Prostate gland (tissue), 2 donors: Measurements from ENCODE around the gene POLG. TPM values are rescaled to one million over a fixed set of nuclear protein-coding genes. Genes with fewer than 3 reads are reported as not detected.

Experiments
- DNase-seq: peaks from one replicate; pipeline ENCODE4 v3.0.0-alpha.2; 2019; ENCODE audit warnings: low spot score
- H3K27ac ChIP-seq, 2 donors: fragments of 200-600 bp; sonication (generic); 2 replicates each; pipeline ENCODE4 v1.5.1; 2017 to 2019
- H3K27me3 ChIP-seq: fragments of 200-600 bp; sonication (generic); replicated peaks from 2 replicates; pipeline ENCODE4 v1.5.1; 2019; ENCODE audit not compliant: insufficient read depth
- H3K36me3 ChIP-seq, 2 donors: fragments of 200-600 bp; sonication (generic); 1 replicate in 1 of 2; 2 replicates in 1 of 2; pipeline versions ENCODE4 v1.5.1 to v1.8.1; 2017 to 2019
- H3K4me1 ChIP-seq: fragments of 200-600 bp; sonication (generic); replicated peaks from 2 replicates; pipeline ENCODE4 v1.5.1; 2019
- H3K4me3 ChIP-seq, 2 donors: fragments of 200-600 bp; sonication (generic); 2 replicates each; pipeline ENCODE4 v1.5.1; 2017 to 2019
- H3K9me3 ChIP-seq: fragments of 200-600 bp; sonication (generic); 2 replicates; pipeline ENCODE4 v1.5.1; 2017
- CTCF ChIP-seq, 4 experiments: fragments of 200-600 bp in 2 of 4; fragments of 450-650 bp in 2 of 4; sonication (generic) in 2 of 4; IDR thresholded peaks; 1 replicate in 3 of 4; 2 replicates in 1 of 4; pipeline ENCODE4 v1.5.1; 2016 to 2019; ENCODE audit warnings: antibody characterized with exemption in 4 of 4, mild to moderate bottlenecking in 2 of 4, moderate library complexity in 2 of 4
- POLR2A ChIP-seq: fragments of 450-650 bp; IDR thresholded peaks from one replicate; pipeline ENCODE4 v1.6.1; 2016; ENCODE audit warnings: antibody characterized with exemption, mild to moderate bottlenecking
- POLR2AphosphoS5 ChIP-seq: sonication (generic); formaldehyde crosslinking; IDR thresholded peaks from one replicate; pipeline ENCODE4 v1.6.1; 2017; ENCODE audit warnings: antibody characterized with exemption
- WGBS: methylation state at CpG from one replicate; pipeline ENCODE4 v1.1.5; 2018; 5-methylcytosine and 5-hydroxymethylcytosine counted together
- intact Hi-C: fragments of 100-400 bp; cut with DNase I; formaldehyde crosslinking; loops from one replicate; pipeline ENCODE4 v1.14.2; 2022
- total RNA-seq, 2 donors: library from RNA; depleted of rRNA; stranded (reverse); fragments of >200 nt; gene quantifications; one replicate each; pipeline ENCODE4 v1.1.0, GENCODE V29; 2016

Gene POLG
- total RNA-seq, 2 donors from 2014 or later, result 54.3 to 92.0 TPM

GRCh38 chr15:89338036-89338435 lies 3.4 kb upstream of the POLG start:
- H3K36me3 ChIP-seq, result no peaks in the 10 kb centered on the region
- TF ChIP-seq POLR2A (no peak), POLR2AphosphoS5 (no peak), CTCF (IDR thresholded peaks at IDR 0.05) (no peak)
- WGBS, result 81% methylated on average over 6 of the region's 6 CpGs
- H3K4me1 ChIP-seq, result peaks cover 6% of the 10 kb centered on the region
- no peaks in the 10 kb centered on the region for H3K9me3 ChIP-seq
- DNase-seq, result no peak
- intact Hi-C loops, result loop anchor here (10.0 kb wide), 1 partner anchor 93 kb away; the partner anchor contains the start of gene FANCI
- no peak overlapping the region for H3K27ac ChIP-seq
- no peak overlapping the region for H3K4me3 ChIP-seq
- no peaks in the 10 kb centered on the region for H3K27me3 ChIP-seq

GRCh38 chr15:89335298-89336041 lies 846 bp upstream of the POLG start:
- H3K27ac ChIP-seq, result peak overlapping the region; percentile 92 to 93
- 4% methylated on average over 40 of the region's 40 CpGs for WGBS
- DNase-seq, result peak; percentile 49

GRCh38 chr15:89333959-89334509 lies 590 bp downstream of the POLG start:
- WGBS, result 2% methylated on average over 43 of the region's 43 CpGs
- peaks cover 10% of the 10 kb centered on the region for H3K4me1 ChIP-seq
- peaks cover 3 to 8% of the 10 kb centered on the region in 2 donors for H3K36me3 ChIP-seq
- no peaks in the 10 kb centered on the region for H3K27me3 ChIP-seq
- TF ChIP-seq POLR2A (no peak), CTCF (IDR thresholded peaks at IDR 0.05) (peak in 1 of 4 experiments; percentile 7)
- peak; percentile 20 for DNase-seq
- H3K27ac ChIP-seq, result peak overlapping the region; percentile 92 to 93
- H3K4me3 ChIP-seq, result peak overlapping the region; percentile 78 to 83
- intact Hi-C loops, result loop anchor here (10.0 kb wide), 1 partner anchor 89 kb away; the partner anchor contains the start of gene FANCI
- H3K9me3 ChIP-seq, result no peaks in the 10 kb centered on the region

More at GRCh38 chr15:89335298-89336041, 846 bp upstream of the POLG start:
- H3K36me3 ChIP-seq, result no peaks in the 10 kb centered on the region
- H3K27me3 ChIP-seq, result no peaks in the 10 kb centered on the region
- TF ChIP-seq POLR2A, result no peak
- no peaks in the 10 kb centered on the region for H3K9me3 ChIP-seq
- peak overlapping the region; percentile 78 to 83 for H3K4me3 ChIP-seq
- intact Hi-C loops, result loop anchor here (10.0 kb wide), 1 partner anchor 91 kb away; the partner anchor contains the start of gene FANCI
- peaks cover 6% of the 10 kb centered on the region for H3K4me1 ChIP-seq

GRCh38 chr15:89333011-89333860 lies 1.4 kb downstream of the POLG start:
- peaks cover 11 to 14% of the 10 kb centered on the region in 2 donors for H3K36me3 ChIP-seq
- H3K27me3 ChIP-seq, result no peaks in the 10 kb centered on the region
- 88% methylated on average over 56 of the region's 57 CpGs for WGBS
- intact Hi-C loops, result loop anchor here (10.0 kb wide), 1 partner anchor 88 kb away; the partner anchor contains the start of gene FANCI
- no peaks in the 10 kb centered on the region for H3K9me3 ChIP-seq
- peaks cover 10% of the 10 kb centered on the region for H3K4me1 ChIP-seq
- peak overlapping the region; percentile 78 to 83 for H3K4me3 ChIP-seq
- TF ChIP-seq POLR2AphosphoS5 (no peak), CTCF (IDR thresholded peaks at IDR 0.05) (no peak), POLR2A (no peak)
- no peak for DNase-seq
- H3K27ac ChIP-seq, result no peak overlapping the region

- H3K27ac ChIP-seq, result no peak overlapping the region
- H3K9me3 ChIP-seq, result no peaks in the 10 kb centered on the region
- intact Hi-C loops, result loop anchor here (10.0 kb wide), 1 partner anchor 88 kb away; the partner anchor contains the start of gene FANCI
- no peak overlapping the region for H3K4me3 ChIP-seq
- peaks cover 13 to 14% of the 10 kb centered on the region in 2 donors for H3K36me3 ChIP-seq
- H3K27me3 ChIP-seq, result no peaks in the 10 kb centered on the region
- DNase-seq, result no peak
- peaks cover 10% of the 10 kb centered on the region for H3K4me1 ChIP-seq
- TF ChIP-seq POLR2A (no peak), CTCF (IDR thresholded peaks at IDR 0.05) (no peak), POLR2AphosphoS5 (no peak)
- WGBS, result 24% methylated on average over 10 of the region's 10 CpGs
Observed at GRCh38 chr15:89332446-89332845, 2.2 kb downstream of the POLG start.
